Activated CD4-positive, alpha-beta T cell treated with anti-CD3 and anti-CD28 coated beads, Interleukin-2, Interleukin-4, amounts not matched to agents 100 ng/mL and 50 ng/mL, durations not matched to agents 16 hours and 8 hours (primary cell): Measurements from ENCODE around the gene KITLG.
"Not testable (repeated sequence)": the region's sequence is repeated elsewhere in the genome, so short reads cannot be mapped to it uniquely, and the experiment has no call there.

Experiments used
- DNase-seq: peaks from one replicate; pipeline ENCODE4 v3.0.0-alpha.2; 2020; ENCODE audit warnings: low spot score

KITLG gene

GRCh38 chr12:88576866-88577265 is 3.4 kb downstream of the KITLG start:
- no peak for DNase-seq

- no peak for DNase-seq
Measured at GRCh38 chr12:88575361-88575970, 4.8 kb downstream of the KITLG start.

GRCh38 chr12:88574278-88574677 is 6.0 kb downstream of the KITLG start:
- DNase-seq, result no peak

GRCh38 chr12:88573583-88573982 is 6.7 kb downstream of the KITLG start:
- no peak for DNase-seq

GRCh38 chr12:88572781-88573549 is 7.3 kb downstream of the KITLG start:
- DNase-seq, result no peak

DNA sequence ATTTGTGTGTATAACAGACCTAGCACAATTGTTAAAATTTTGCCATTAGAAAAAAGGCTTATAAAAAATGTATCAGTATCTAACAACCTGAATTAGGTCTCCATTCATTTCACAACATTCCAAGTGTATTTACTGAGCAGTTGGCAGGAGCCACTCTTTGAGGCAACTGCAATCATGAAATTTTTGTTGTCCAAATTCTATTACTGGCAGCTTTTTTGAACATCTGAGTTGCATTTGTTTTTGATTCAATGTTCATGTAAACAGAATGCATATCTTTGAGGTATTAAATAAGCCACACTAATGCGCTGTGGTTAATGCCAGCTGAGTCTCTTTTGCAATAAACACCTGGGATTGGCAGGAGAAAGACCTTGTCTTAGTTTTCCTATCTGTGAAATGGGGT is 8.7 kb downstream of the KITLG start:
- no peak for DNase-seq

DNA sequence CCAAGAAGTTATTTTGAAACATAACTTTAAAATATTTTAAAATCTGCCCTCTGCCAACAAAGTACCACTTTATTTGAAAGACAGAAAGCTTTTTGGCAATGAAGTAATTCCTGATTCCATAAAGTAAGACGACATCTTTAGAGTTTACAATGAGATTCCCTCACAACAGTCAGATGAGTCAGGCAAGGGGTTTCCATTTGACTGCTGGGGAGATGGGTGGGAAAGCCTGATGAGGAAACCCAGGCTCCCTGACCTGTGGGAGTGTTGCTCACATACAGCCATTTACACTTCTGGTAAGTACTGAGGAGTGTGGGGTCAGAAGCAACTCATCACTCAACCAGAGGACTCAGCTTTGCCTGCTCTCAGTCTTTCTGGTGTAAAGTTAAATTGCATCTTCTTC is 10.2 kb downstream of the KITLG start:
- no peak for DNase-seq

DNA sequence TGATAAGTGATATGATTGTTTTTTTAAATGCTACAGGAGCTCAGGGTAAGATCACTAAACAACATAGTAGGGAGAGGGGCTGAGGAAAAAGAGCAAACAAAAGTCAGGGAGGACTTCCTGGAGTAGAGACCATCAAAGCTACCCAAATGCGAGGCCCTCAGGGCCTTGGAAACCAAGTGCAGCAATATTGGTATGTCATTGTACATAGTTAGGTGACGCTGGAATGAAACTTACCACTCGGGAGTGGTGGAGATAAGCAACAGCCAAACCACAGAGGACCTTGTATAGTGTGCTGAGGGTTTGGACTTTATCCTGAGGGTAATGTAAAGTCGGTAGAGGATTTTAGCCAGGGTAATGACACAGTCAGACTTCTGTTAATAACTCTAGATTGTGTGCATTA is 13.8 kb downstream of the KITLG start:
- DNase-seq, result no peak

DNA sequence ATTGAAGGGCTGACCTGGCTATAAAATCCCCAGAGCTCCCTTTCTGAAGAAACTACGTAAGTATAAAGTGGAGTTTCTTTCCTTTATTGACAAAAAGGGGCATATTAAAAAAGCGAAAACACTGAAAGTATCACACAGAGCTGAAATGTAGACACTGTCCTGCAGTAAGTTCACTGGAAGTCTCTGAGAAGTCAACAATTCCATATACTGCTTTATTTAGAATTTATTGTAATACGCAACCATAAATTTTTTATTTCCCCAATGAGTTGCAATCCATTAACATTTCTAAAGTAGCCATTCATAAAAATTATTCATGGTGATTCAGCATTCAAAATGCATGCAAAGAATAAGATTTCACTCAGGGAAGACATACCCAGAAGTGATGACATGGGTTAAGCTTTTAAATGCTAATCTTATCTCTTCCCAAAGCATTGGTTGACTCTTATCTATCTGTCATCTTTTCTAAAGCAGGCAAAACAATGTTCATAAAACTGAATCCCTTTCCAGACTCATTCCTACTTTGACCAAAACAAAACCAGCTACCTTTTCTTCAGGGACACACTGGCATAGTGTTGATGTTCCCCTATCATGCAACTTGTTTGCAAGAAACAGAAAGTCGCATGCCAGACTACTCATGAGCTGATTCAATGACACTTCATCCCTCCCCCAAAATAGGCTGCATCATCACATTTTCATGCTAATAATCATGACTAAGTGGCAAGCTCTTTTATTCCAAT is 17.3 kb downstream of the KITLG start:
- no peak for DNase-seq

DNA sequence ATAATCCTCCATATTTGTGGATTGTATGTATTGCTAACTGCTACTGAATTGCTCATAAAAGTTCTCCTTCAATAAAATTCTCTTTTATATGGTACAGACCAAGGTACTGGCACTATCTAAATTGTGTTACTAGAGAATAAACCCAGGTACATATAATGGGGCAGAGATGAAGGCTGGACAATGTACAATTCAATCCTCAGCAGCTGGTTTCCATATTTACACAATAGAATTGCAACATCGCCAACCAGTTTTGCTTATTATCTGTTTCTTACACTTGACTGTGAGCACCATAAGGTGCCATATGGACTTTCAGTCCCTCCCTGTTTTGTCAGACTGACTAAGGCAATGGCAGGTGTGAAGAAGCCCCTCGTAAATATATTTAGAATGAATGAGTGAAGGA is 18.1 kb downstream of the KITLG start:
- DNase-seq, result no peak

GRCh38 chr12:88559772-88560171 is 20.5 kb downstream of the KITLG start:
- no peak for DNase-seq

DNA sequence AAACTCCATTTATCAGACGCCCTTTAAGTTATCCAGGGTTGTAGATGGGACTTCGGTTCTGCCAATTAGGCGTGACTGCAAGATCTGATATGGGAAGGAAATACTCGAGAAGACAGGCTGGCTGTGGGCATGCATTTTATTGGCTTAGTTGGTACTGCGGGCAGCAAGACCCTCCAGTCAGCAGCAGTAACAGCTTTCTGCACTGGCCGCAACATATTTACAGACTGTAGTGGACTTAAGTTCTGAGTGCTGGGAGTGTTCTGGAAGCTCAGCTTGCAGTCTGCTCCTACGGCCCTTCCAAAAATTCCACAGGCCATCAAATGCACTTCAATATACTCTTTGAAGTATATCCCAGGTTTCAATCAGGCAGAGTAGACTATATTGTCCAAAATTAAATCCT is 21.1 kb downstream of the KITLG start:
- DNase-seq, result no peak

GRCh38 chr12:88558340-88558867 is 21.9 kb downstream of the KITLG start:
- no peak for DNase-seq

DNA sequence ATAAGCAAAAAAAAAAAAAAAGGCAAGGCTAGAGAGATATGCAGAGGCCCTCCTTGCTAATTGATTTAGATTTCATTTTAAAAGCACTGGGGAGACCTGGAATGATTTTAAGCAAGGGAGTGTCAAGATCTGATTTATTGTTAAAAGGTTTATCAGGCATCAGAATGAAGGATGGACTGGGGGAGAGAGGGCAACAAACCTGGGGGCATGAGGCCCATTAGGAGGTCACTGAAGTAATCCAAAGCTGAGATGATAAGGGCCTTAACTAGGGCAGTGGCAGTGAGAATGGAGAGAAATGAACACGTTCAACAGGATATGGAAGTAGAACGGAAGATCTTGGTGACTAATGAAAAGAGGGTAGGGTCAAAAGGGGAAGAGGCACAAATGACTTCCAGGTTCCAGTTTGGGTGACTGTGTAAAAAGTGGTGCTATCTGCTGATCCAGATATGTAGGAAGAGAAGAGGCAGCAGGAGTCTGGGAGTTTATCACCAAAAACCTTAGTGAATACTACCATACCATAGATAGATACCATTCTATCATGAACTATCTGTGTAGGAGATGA is 24.0 kb downstream of the KITLG start:
- DNase-seq, result no peak

DNA sequence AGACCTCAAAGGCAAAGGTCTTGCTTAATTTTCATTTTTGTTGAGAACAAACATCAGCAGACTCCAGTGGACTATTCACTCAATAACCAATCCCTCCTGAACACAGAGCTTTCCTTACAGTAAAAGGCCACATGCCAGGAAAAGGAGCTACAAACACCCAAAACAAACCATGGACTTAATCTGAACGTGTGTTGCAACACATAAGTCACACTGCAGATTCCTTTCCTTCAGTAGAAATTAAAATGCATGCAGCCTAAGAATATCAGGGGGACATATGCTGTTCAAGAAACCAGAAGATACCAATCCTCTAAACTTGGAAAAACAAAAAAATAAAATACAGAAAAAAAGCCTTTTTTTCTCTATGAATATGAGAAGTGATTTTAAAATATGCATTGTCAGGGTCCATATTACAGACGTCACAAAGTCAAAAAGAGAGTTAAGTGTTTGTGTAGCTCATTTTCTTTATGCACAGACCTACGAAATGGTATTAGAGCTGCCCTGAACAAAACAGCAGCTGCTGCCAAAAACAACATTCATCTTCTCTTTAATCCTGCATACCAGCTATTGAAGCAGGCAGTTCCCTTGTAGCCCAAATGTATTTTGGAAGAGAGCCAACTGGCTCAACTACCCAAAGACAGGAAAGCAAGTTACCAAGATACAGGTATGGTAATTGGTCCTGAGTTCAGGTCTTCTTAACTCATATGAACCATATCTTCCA is 26.2 kb downstream of the KITLG start:
- DNase-seq, result no peak

DNA sequence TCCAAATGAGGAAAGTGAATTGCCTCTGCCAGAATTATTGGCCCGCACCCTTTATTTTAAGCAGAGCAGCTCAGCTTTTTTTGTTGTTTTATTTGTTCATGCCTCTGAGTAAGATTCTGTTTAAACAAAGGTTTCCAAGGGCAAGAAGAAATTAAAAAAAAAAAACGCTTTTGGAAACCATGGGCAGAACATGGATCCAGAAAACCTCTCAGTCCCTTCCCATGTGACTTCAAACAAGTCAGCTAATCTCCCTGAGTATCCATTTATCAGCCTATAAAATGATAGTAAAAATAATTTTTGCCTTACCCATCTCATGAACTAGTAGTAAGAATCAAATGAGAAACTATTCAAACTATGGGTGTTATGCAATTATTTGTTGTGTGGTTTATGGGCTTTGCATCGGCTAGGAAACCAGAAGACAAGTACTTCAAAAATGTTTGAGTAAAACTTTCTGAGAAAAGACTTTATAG is 27.6 kb downstream of the KITLG start:
- no peak for DNase-seq

DNA sequence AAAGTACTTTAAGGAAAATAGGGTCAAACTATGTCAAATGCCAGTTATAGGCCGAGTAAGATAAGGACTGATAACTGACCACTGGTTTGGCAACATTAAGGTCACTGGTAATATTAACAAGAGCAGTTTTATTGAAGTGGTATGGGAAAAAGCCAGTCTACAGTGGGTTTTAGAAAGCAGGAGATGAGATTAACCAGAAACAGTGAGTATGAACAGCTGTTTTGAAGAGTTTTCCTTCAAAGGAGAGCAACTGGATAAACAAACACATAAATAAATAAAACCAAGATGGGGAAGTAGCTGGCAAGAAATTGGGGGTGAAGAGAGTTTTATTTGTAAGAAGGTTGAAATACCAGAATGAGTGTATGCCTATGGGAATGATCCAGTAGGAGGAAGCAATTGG is 30.3 kb downstream of the KITLG start:
- no peak for DNase-seq

DNA sequence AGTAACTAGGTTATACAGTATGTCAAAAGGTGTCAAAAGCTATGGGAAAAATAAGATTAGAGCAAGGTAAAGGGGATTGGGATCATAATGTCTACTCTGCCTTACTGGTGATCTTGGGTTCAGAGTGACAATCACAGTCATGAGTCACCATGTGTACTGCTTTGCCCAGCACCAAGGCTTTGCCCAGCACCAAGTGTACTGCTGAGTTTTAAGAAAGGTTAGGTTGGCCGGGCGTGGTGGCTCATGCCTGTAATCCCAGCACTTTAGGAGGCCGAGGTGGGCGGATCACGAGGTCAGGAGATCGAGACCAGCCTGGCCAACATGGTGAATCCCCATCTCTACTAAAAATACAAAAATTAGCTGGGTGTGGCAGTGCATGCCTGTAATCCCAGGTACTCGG is 32.3 kb downstream of the KITLG start:
- not testable (repeated sequence) for DNase-seq

GRCh38 chr12:88546853-88547252 is 33.4 kb downstream of the KITLG start:
- no peak for DNase-seq

GRCh38 chr12:88546226-88546625 is 34.0 kb downstream of the KITLG start:
- DNase-seq, result no peak

DNA sequence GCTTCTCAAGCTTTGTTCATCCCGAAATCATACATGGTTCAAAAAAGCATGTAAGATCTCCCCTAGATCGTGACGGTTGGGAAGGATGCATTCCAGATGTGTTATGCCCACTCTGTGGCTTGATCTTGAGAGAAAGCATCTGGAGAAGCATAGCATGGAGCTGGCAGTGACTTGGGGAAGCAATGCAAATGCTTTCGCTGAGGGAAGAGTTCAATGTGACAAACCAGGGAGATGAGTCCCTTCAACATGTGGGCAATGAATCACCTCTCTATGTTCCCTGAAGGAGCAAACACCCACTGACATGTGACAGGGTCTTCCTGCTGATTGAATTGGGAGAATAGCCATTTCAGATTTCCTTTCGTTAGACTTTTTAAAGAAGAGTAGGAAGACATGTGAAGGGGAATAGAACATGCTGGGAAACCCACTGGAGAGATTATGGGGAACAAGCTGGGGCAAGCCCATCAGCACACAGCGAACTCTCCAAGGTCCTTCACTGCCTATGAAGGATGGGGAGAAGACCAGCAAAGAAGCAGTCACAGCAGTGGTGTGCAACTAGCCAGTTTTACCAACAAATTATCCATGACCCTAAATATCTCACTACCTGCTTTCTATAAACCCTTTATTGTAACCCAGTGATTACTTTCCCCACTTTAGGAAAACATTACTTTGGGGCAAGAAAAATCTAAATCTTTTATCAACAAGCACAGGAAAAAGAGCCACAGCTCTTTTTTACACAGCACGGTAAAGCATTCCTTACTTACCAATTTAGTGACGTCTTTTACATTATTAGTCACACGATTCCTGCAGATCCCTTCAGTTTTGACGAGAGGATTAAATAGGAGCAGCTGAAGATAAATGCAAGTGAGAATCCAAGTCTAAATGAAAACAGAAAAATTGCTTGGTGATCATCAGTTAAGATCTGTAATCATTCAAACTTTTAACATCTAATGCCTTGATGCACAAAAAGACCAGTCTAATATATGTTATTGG is 35.0 kb downstream of the KITLG start:
- DNase-seq, result no peak
